ENCODE results near the gene GPAT3. TPM values are rescaled to one million over a fixed set of nuclear protein-coding genes. Genes with fewer than 3 reads are reported as not detected.
A peak's percentile ranks its signal among the peaks of the same experiment; 100 is the strongest.

The GPAT3 gene
- total RNA-seq, 1 experiment from 2014 or later: 8.3 TPM

GRCh38 chr4:83644677-83645659 is 109.1 kb downstream of the GPAT3 start:
- DNase-seq (ENCODE audit: low spot score): peak; percentile 86

GRCh38 chr4:83646538-83647239 is 110.8 kb downstream of the GPAT3 start:
- no peak for DNase-seq (ENCODE audit: low spot score)

- DNase-seq (ENCODE audit: low spot score): no peak
Observed at GRCh38 chr4:83651846-83652245, 115.9 kb downstream of the GPAT3 start.

Small RNA genes lying within 50 kb of the gene (small RNA-seq; reads per million reads assigned to genes)
- gene RF00019: not detected

Other genes with a start within 250 kb of the GPAT3 start
- 0.28 and 1.4 TPM in 2 replicates for gene HPSE, start 201.3 kb upstream of the GPAT3 start, total RNA-seq (2014; rRNA removed; shearing (Covaris generic))
- gene HELQ, start 80.3 kb upstream of the GPAT3 start, total RNA-seq (2014; rRNA removed; shearing (Covaris generic)): 5.2 and 10.4 TPM in 2 replicates
- gene MRPS18C, start 80.0 kb upstream of the GPAT3 start, total RNA-seq (2014; rRNA removed; shearing (Covaris generic)): 19.2 and 20.1 TPM in 2 replicates
- 2.4 and 3.7 TPM in 2 replicates for gene ABRAXAS1, start 51.0 kb upstream of the GPAT3 start, total RNA-seq (2014; rRNA removed; shearing (Covaris generic))

Measured in HT-29 (cell line).